Lung (tissue), 12 donors: ENCODE measurements around the gene FAM25G. TPM values are rescaled to one million over a fixed set of nuclear protein-coding genes. Genes with fewer than 3 reads are reported as not detected.

Experiments
- ATAC-seq: fragments of 200-7000 bp; cut with Tn5 transposase; one replicate; pipeline ENCODE4 v1.9.1; 2020; ENCODE audit warnings: moderate number of reproducible peaks; ENCODE audit not compliant: insufficient read depth, low FRiP score
- DNase-seq, 3 donors: peaks; one replicate each; pipeline ENCODE4 v3.0.0-alpha.2; 2013 to 2017
- H3K27ac ChIP-seq, 2 donors: one replicate each; pipeline ENCODE4 v1.5.1; 2013; ENCODE audit warnings: mild to moderate bottlenecking in 2 of 2, moderate library complexity in 2 of 2, control low read depth in 1 of 2, inconsistent platforms in 1 of 2, low read depth in 1 of 2, low read length in 1 of 2
- H3K27me3 ChIP-seq, 3 donors: one replicate each; pipeline ENCODE4 v1.5.1; 2013; ENCODE audit warnings: low read length in 2 of 3; ENCODE audit not compliant: control insufficient read depth in 3 of 3, insufficient read depth in 3 of 3
- H3K36me3 ChIP-seq, 4 donors: one replicate each; pipeline ENCODE4 v1.5.1; 2013; ENCODE audit warnings: low read length in 4 of 4, mild to moderate bottlenecking in 1 of 4, moderate library complexity in 1 of 4; ENCODE audit not compliant: control insufficient read depth in 4 of 4, insufficient read depth in 4 of 4
- H3K4me1 ChIP-seq, 5 donors: one replicate each; pipeline ENCODE4 v1.5.1; 2013; ENCODE audit warnings: low read length in 5 of 5, mild to moderate bottlenecking in 2 of 5, moderate library complexity in 1 of 5; ENCODE audit not compliant: control insufficient read depth in 5 of 5, insufficient read depth in 5 of 5
- H3K4me3 ChIP-seq: one replicate; pipeline ENCODE4 v1.5.1; 2013; ENCODE audit warnings: mild to moderate bottlenecking, control low read depth, moderate library complexity
- H3K9ac ChIP-seq, 2 donors: one replicate each; pipeline ENCODE4 v1.5.1; 2013; ENCODE audit warnings: low read length in 2 of 2, control low read depth in 1 of 2; ENCODE audit not compliant: insufficient read depth in 1 of 2
- H3K9me3 ChIP-seq, 4 donors: one replicate each; pipeline ENCODE4 v1.5.1; 2013; ENCODE audit warnings: low read length in 3 of 4, mild to moderate bottlenecking in 1 of 4, moderate library complexity in 1 of 4; ENCODE audit not compliant: control insufficient read depth in 4 of 4, insufficient read depth in 3 of 4
- CTCF ChIP-seq: IDR thresholded peaks from 2 replicates; pipeline ENCODE4 v1.5.1; 2012; ENCODE audit warnings: mild to moderate bottlenecking; ENCODE audit errors: control extremely low read depth, extremely low read depth
- WGBS, 2 donors: extraction: QIAGEN DNeasy Blood & Tissue Kit; methylation state at CpG; one replicate each; pipeline ENCODE4 v1.1.7; 2013; 5-methylcytosine and 5-hydroxymethylcytosine counted together
- polyA plus RNA-seq, 2 donors: library from polyadenylated mRNA; stranded (reverse); fragments of 200-250 nt; gene quantifications; one replicate each; pipeline ENCODE4 v1.2.1, GENCODE V29; 2013
- total RNA-seq, 2 donors: library from RNA; depleted of rRNA in 1 of 2; stranded (reverse); fragments of >200 nt in 1 of 2; gene quantifications; one replicate each; pipeline ENCODE4 v1.2.1, GENCODE V29; 2014 to 2021
- donor health status: control.
- donor health status: control.
- donor health status: Bipolar disorder and iron deficiency.
- donor health status: healthy.
- donor health status: DM: yes; HTN: yes; CAD: no.

Gene FAM25G
- total and polyA plus RNA-seq, 4 donors = not detected

- DNase-seq = no peak
- Histone ChIP-seq H3K4me3 (no peak overlapping the region), H3K36me3 (no peaks in the 10 kb centered on the region), H3K4me1 (no peaks in the 10 kb centered on the region), H3K9me3 (peaks cover 0 to 20% (median 7%) of the 10 kb centered on the region in 4 donors), H3K27ac (no peak overlapping the region), H3K27me3 (peaks cover 0 to 2% (median 0%) of the 10 kb centered on the region in 3 donors), H3K9ac (no peak overlapping the region)
- TF ChIP-seq CTCF = no peak
- 71 to 85% methylated on average over 5 of the region's 5 CpGs for WGBS, 2 donors
- no peak for ATAC-seq
These were observed 49.1 kb downstream of the FAM25G start for GRCh38 chr10:47442351-47442750.

GRCh38 chr10:47441938-47442337, 49.6 kb downstream of the FAM25G start:
- H3K27me3 ChIP-seq = peaks cover 0 to 2% (median 0%) of the 10 kb centered on the region in 3 donors
- TF ChIP-seq CTCF = no peak
- H3K4me3 ChIP-seq = no peak overlapping the region
- no peaks in the 10 kb centered on the region for H3K4me1 ChIP-seq
- no peak overlapping the region for H3K9ac ChIP-seq
- no peaks in the 10 kb centered on the region for H3K36me3 ChIP-seq
- peaks cover 0 to 16% (median 7%) of the 10 kb centered on the region in 4 donors for H3K9me3 ChIP-seq
- no peak for DNase-seq
- 70 to 76% methylated on average over 4 of the region's 4 CpGs for WGBS, 2 donors
- no peak for ATAC-seq
- no peak overlapping the region for H3K27ac ChIP-seq

- Histone ChIP-seq H3K4me1 (no peaks in the 10 kb centered on the region), H3K27ac (no peak overlapping the region), H3K9me3 (peaks cover 0 to 11% (median under 1%) of the 10 kb centered on the region in 4 donors), H3K4me3 (no peak overlapping the region), H3K9ac (no peak overlapping the region), H3K27me3 (peaks cover 0 to 2% (median 0%) of the 10 kb centered on the region in 3 donors), H3K36me3 (no peaks in the 10 kb centered on the region)
- ATAC-seq (no peak), DNase-seq (no peak)
- no peak for TF ChIP-seq CTCF
- 87 to 92% methylated on average over 4 of the region's 4 CpGs for WGBS, 2 donors
These were observed 51.3 kb downstream of the FAM25G start for GRCh38 chr10:47440207-47440606.
